Renal cortical epithelial cell (primary cell): ENCODE results near the gene CCDC127. TPM values are rescaled to one million over a fixed set of nuclear protein-coding genes. Genes with fewer than 3 reads are reported as not detected.

ENCODE experiments used
- DNase-seq: peaks from one replicate; pipeline ENCODE4 v3.0.0-alpha.2; 2011; ENCODE audit warnings: low read depth
- total RNA-seq: library from RNA; depleted of rRNA; stranded (reverse); fragments of >200 nt; gene quantifications from 2 replicates; pipeline ENCODE4 v1.2.3, GENCODE V29; 2014

The CCDC127 gene
- total RNA-seq, 1 donor from 2014 or later = 9.9 TPM

- DNase-seq = no peak
Observed at GRCh38 chr5:157801-158200, 60.2 kb downstream of the CCDC127 start.

GRCh38 chr5:157126-157715, 60.7 kb downstream of the CCDC127 start:
- no peak for DNase-seq

GRCh38 chr5:156411-157072, 61.4 kb downstream of the CCDC127 start:
- no peak for DNase-seq

- no peak for DNase-seq
Observed at GRCh38 chr5:155651-156410, 62.1 kb downstream of the CCDC127 start.

- no peak for DNase-seq
Observed at GRCh38 chr5:154826-155225, 63.1 kb downstream of the CCDC127 start.

GRCh38 chr5:154236-154635, 63.7 kb downstream of the CCDC127 start:
- DNase-seq = no peak

- no peak for DNase-seq
Observed at GRCh38 chr5:153256-153655, 64.7 kb downstream of the CCDC127 start.

GRCh38 chr5:152077-152476, 65.9 kb downstream of the CCDC127 start:
- DNase-seq = no peak

GRCh38 chr5:150746-151145, 67.2 kb downstream of the CCDC127 start:
- DNase-seq = no peak

GRCh38 chr5:149745-150485, 68.0 kb downstream of the CCDC127 start:
- DNase-seq = no peak

GRCh38 chr5:147751-148150, 70.2 kb downstream of the CCDC127 start:
- no peak for DNase-seq

Other genes with a start within 250 kb of the CCDC127 start
- 0.15 and 1.6 TPM in 2 replicates for gene PLEKHG4B, start 126.0 kb downstream of the CCDC127 start, total RNA-seq
- gene LRRC14B, start 26.7 kb downstream of the CCDC127 start, total RNA-seq = not detected in 2 replicates
- gene SDHA, start 167 bp upstream of the CCDC127 start, total RNA-seq = 128 and 233 TPM in 2 replicates
- gene PDCD6, start 53.5 kb upstream of the CCDC127 start, total RNA-seq = 136 and 141 TPM in 2 replicates
- gene AHRR, start 103.6 kb upstream of the CCDC127 start, total RNA-seq = 0.17 and 2.4 TPM in 2 replicates
- 27.3 and 56.9 TPM in 2 replicates for gene EXOC3, start 225.0 kb upstream of the CCDC127 start, total RNA-seq